GM12878 (cell line): Measurements from ENCODE around the gene A3GALT2. TPM values are rescaled to one million over a fixed set of nuclear protein-coding genes. Genes with fewer than 3 reads are reported as not detected.

ENCODE experiments used
- ATAC-seq: fragments of 200-7000 bp; cut with Tn5 transposase; 3 replicates; pipeline ENCODE4 v1.9.1; 2020; ENCODE audit warnings: mild to moderate bottlenecking, moderate library complexity
- BruUV-seq: library from RNA; stranded (reverse); fragments of 400-500 nt; replicated peaks from 2 replicates; lab custom pipeline; 2021; lab: Mats Ljungman, UMichigan
- CTCF ChIA-PET: fragments of 300-600 bp; sonication (Branson Sonifier 250); formaldehyde crosslinking; extraction: SDS; loops from one replicate; lab custom pipeline; 2021; ENCODE audit warnings: inconsistent platforms; lab: Yijun Ruan, JAX
- POLR2A ChIA-PET: fragments of 350-600 bp; formaldehyde crosslinking; extraction: SDS; loops from one replicate; lab custom pipeline; 2021; ENCODE audit warnings: inconsistent platforms; lab: Charles Lee
- RAD21 ChIA-PET: fragments of 300-600 bp; sonication (Branson Sonifier 250); formaldehyde crosslinking; loops from one replicate; lab custom pipeline; 2023; ENCODE audit warnings: antibody characterized with exemption; ENCODE audit not compliant: unreplicated experiment; lab: Charles Lee
- SMC1A ChIA-PET: fragments of 300-600 bp; sonication (Branson Sonifier 250); formaldehyde crosslinking; loops from one replicate; lab custom pipeline; 2023; ENCODE audit not compliant: unreplicated experiment, uncharacterized antibody; lab: Charles Lee
- DNase-seq: peaks from one replicate; pipeline ENCODE4 v3.0.0-alpha.2; 2011; ENCODE audit warnings: low read depth, low spot score
- FAIRE-seq: peaks from 3 replicates; lab custom pipeline; 2011; peaks lifted over from hg19 to GRCh38; lab: Jason Lieb, UNC
- H2AFZ ChIP-seq: 2 replicates; pipeline ENCODE4 v1.6.0; 2011; ENCODE audit warnings: low read depth, low read length, control low read depth; ENCODE audit not compliant: control insufficient read depth
- H3K27ac ChIP-seq: 2 replicates; pipeline ENCODE4 v1.5.1; 2011; ENCODE audit warnings: control low read depth; ENCODE audit not compliant: control insufficient read depth, insufficient read depth
- H3K27me3 ChIP-seq, 2 experiments: replicated peaks in 1 of 2; 2 replicates each; pipeline versions ENCODE4 v1.6.0 to v1.6.1; 2011; ENCODE audit warnings: low read length in 1 of 2; ENCODE audit not compliant: control insufficient read depth in 2 of 2, insufficient read depth in 2 of 2
- H3K36me3 ChIP-seq, 2 experiments: 2 replicates each; pipeline ENCODE4 v1.5.1; 2011; ENCODE audit warnings: low read length in 1 of 2; ENCODE audit not compliant: control insufficient read depth in 2 of 2, insufficient read depth in 2 of 2
- H3K4me1 ChIP-seq: 2 replicates; pipeline ENCODE4 v1.6.1; 2011; ENCODE audit warnings: mild to moderate bottlenecking, low read length, moderate library complexity, mixed read lengths; ENCODE audit not compliant: control insufficient read depth, insufficient read depth
- H3K4me2 ChIP-seq: 2 replicates; pipeline ENCODE4 v1.6.0; 2011; ENCODE audit warnings: control low read depth; ENCODE audit not compliant: control insufficient read depth, insufficient read depth
- H3K4me3 ChIP-seq: fragments of 200-600 bp; sonication (generic); 2 replicates; pipeline ENCODE4 v1.5.1; 2016
- H3K79me2 ChIP-seq: 2 replicates; pipeline ENCODE4 v1.6.0; 2011; ENCODE audit warnings: low read length; ENCODE audit not compliant: control insufficient read depth, insufficient read depth
- H3K9ac ChIP-seq: 2 replicates; pipeline ENCODE4 v1.8.0; 2011; ENCODE audit warnings: low read length, control low read depth, mixed read lengths; ENCODE audit not compliant: control insufficient read depth, insufficient read depth
- H3K9me3 ChIP-seq: replicated peaks from 3 replicates; pipeline ENCODE4 v1.5.1; 2011; ENCODE audit warnings: mild to moderate bottlenecking, low read length; ENCODE audit not compliant: control insufficient read depth, insufficient read depth
- H4K20me1 ChIP-seq: 2 replicates; pipeline ENCODE4 v1.6.0; 2011; ENCODE audit not compliant: control insufficient read depth, insufficient read depth
- EGR1 ChIP-seq, 2 experiments: IDR thresholded peaks; 1 replicate in 1 of 2; 2 replicates in 1 of 2; pipeline ENCODE4 v1.6.1; 2011 to 2012; ENCODE audit warnings: low read depth in 2 of 2, low read length in 2 of 2, borderline replicate concordance in 1 of 2, mild to moderate bottlenecking in 1 of 2, moderate library complexity in 1 of 2
- FOXK2 ChIP-seq: fragments of 450-650 bp; IDR thresholded peaks from 2 replicates; pipeline ENCODE4 v1.6.1; 2017; ENCODE audit warnings: mild to moderate bottlenecking, moderate library complexity
- IKZF2 ChIP-seq, 2 experiments: fragments of 450-650 bp; IDR thresholded peaks; 2 replicates each; pipeline ENCODE4 v1.6.1; 2017; ENCODE audit warnings: mild to moderate bottlenecking in 2 of 2, moderate library complexity in 2 of 2
- KDM1A ChIP-seq: fragments of 200-600 bp; sonication (generic); IDR thresholded peaks from 2 replicates; pipeline ENCODE4 v1.6.1; 2016; ENCODE audit warnings: borderline replicate concordance
- KLF5 ChIP-seq: fragments of 450-650 bp; IDR thresholded peaks from 2 replicates; pipeline ENCODE4 v1.6.1; 2014; ENCODE audit warnings: mild to moderate bottlenecking; ENCODE audit not compliant: partially characterized antibody
- MYB ChIP-seq: fragments of 150-350 bp; IDR thresholded peaks from 2 replicates; pipeline ENCODE4 v1.6.1; 2014; ENCODE audit warnings: mild to moderate bottlenecking, low read depth, low read length, borderline replicate concordance
- NFYB ChIP-seq: IDR thresholded peaks from 2 replicates; pipeline ENCODE4 v1.6.1; 2011; ENCODE audit warnings: low read depth, mild to moderate bottlenecking, low read length, improper control_type of control experiment, moderate library complexity; ENCODE audit not compliant: insufficient read depth
- RB1 ChIP-seq: fragments of 450-650 bp; formaldehyde crosslinking; IDR thresholded peaks from 2 replicates; pipeline ENCODE4 v1.6.1; 2017; ENCODE audit warnings: mild to moderate bottlenecking, borderline replicate concordance
- STAT1 ChIP-seq: fragments of 450-650 bp; conservative IDR thresholded peaks from 2 replicates; pipeline ENCODE4 v1.6.1; 2014; ENCODE audit warnings: antibody characterized with exemption, mild to moderate bottlenecking
- ZBED1 ChIP-seq: IDR thresholded peaks from 2 replicates; pipeline ENCODE4 v1.6.1; 2016; ENCODE audit warnings: borderline replicate concordance
- ZNF207 ChIP-seq: fragments of 450-650 bp; IDR thresholded peaks from 2 replicates; pipeline ENCODE4 v1.6.1; 2014; ENCODE audit warnings: antibody characterized with exemption, mild to moderate bottlenecking, borderline replicate concordance
- WGBS: methylation state at CpG from one replicate; pipeline ENCODE4 v1.1.6; 2016; ENCODE audit warnings: low lambda C conversion rate; ENCODE audit not compliant: insufficient replicate concordance, insufficient coverage; ENCODE audit errors: missing lambda C conversion rate; 5-methylcytosine and 5-hydroxymethylcytosine counted together
- in situ Hi-C: fragments of 300-500 bp; cut with MboI; formaldehyde crosslinking; loops from 9 replicates; pipeline ENCODE4 v1.14.3; 2018; ENCODE audit warnings: mixed read lengths
- intact Hi-C: fragments of 100-400 bp; cut with micrococcal nuclease; formaldehyde crosslinking; loops from one replicate; pipeline ENCODE4 v1.14.2; 2022; ENCODE audit not compliant: unreplicated experiment
- polyA plus RNA-seq, 11 experiments: library from polyadenylated mRNA; depleted of rRNA in 4 of 11; unstranded in 6 of 11; stranded (reverse) in 5 of 11; fragments of >200 nt; fragmentation: Nextera tagmentation in 4 of 11; fragmentation: Illumina TruSeq in 1 of 11; extraction: Ambion mirVana in 4 of 11; extraction: Trizol in 1 of 11; gene quantifications; 1 replicate in 1 of 11; 2 replicates in 10 of 11; pipeline versions ENCODE4 v1.2.1 to v1.2.3, GENCODE V29; 2011 to 2016; ENCODE audit warnings: inconsistent platforms in 2 of 11, missing spikeins in 2 of 11, low read depth in 1 of 11
- total RNA-seq, 4 experiments: library from RNA; depleted of rRNA in 3 of 4; stranded (reverse); fragments of >200 nt in 3 of 4; fragmentation: Illumina TruSeq in 1 of 4; extraction: Trizol in 1 of 4; gene quantifications; 2 replicates each; pipeline versions ENCODE4 v1.2.1 to v1.2.3, GENCODE V29; 2013 to 2021

The A3GALT2 gene
- total and polyA plus RNA-seq, 10 of the 15 experiments (the other 5 are each of a cell fraction or from before 2014, with no cell fraction given), result not detected

- Histone ChIP-seq H4K20me1 (no peaks in the 10 kb centered on the region), H2AFZ (no peak overlapping the region)
- no TSS peak for BruUV-seq
- no peak for DNase-seq
- POLR2A ChIA-PET, result no interaction called here
- intact Hi-C loops, result no loop called here
- TF ChIP-seq ZBED1 (no peak), FOXK2 (no peak), ZNF207 (no peak), KDM1A (no peak), KLF5 (no peak), EGR1 (IDR thresholded peaks at IDR 0.05; ENCODE audit: borderline replicate concordance in 1 of 2, low read depth in 2 of 2, low read length in 2 of 2) (no peak), STAT1 (no peak), RB1 (no peak), NFYB (no peak), IKZF2 (IDR thresholded peaks at IDR 0.05) (no peak), MYB (no peak)
- TF ChIP-seq, all 136 proteins: peak for 0
- no peak overlapping the region for H3K9ac ChIP-seq
- FAIRE-seq, result no peak
- H3K4me1 ChIP-seq, result peaks cover 6% of the 10 kb centered on the region
- CTCF ChIA-PET, result interaction anchor here (0.6 to 1.3 kb wide), 4 partner anchors 18 to 194 kb away, joined by 3 to 6 read pairs (median 4); no protein-coding TSS in a partner anchor
- H3K9me3 ChIP-seq, result no peaks in the 10 kb centered on the region
- RAD21 ChIA-PET, result no interaction called here
- no peak overlapping the region for H3K27ac ChIP-seq
- no peak overlapping the region for H3K4me3 ChIP-seq
- H3K4me2 ChIP-seq, result no peak overlapping the region
- SMC1A ChIA-PET, result interaction anchor here (0.5 kb wide), 1 partner anchor 184 kb away, joined by 3 read pairs; no protein-coding TSS in a partner anchor
- H3K79me2 ChIP-seq, result no peaks in the 10 kb centered on the region
- no peaks in the 10 kb centered on the region for H3K27me3 ChIP-seq
- WGBS, result 65% methylated on average over 11 of the region's 11 CpGs
- in situ Hi-C loops, result no loop called here
- no peak for ATAC-seq
- H3K36me3 ChIP-seq, result peaks cover 0 to 5% of the 10 kb centered on the region in 2 experiments; a peak in 3 of 4 replicates
These were observed 43.3 kb downstream of the A3GALT2 start for GRCh38 chr1:33277488-33278084.
